GM10248 (cell line): ENCODE results near the gene MELK.

ENCODE experiments used
- CTCF ChIA-PET: fragments of 300-600 bp; sonication (Branson Sonifier 250); formaldehyde crosslinking; extraction: SDS; loops from one replicate; lab custom pipeline; 2021; ENCODE audit warnings: antibody characterized with exemption; lab: Yijun Ruan, JAX
- POLR2A ChIA-PET: fragments of 350-650 bp; sonication (Branson Sonifier 250); formaldehyde crosslinking; extraction: SDS; loops from one replicate; lab custom pipeline; 2020; ENCODE audit warnings: antibody characterized with exemption; lab: Yijun Ruan, JAX
- DNase-seq: peaks from one replicate; pipeline ENCODE4 v3.0.0; 2012; ENCODE audit errors: extremely low spot score
- TF ChIP-seq, protein P1 (sequence below): IDR thresholded peaks from 2 replicates; pipeline ENCODE4 v1.5.1; 2012; ENCODE audit warnings: mild to moderate bottlenecking, low read depth; ENCODE audit errors: extremely low read depth, missing control alignments, control extremely low read depth

MELK gene

DNA sequence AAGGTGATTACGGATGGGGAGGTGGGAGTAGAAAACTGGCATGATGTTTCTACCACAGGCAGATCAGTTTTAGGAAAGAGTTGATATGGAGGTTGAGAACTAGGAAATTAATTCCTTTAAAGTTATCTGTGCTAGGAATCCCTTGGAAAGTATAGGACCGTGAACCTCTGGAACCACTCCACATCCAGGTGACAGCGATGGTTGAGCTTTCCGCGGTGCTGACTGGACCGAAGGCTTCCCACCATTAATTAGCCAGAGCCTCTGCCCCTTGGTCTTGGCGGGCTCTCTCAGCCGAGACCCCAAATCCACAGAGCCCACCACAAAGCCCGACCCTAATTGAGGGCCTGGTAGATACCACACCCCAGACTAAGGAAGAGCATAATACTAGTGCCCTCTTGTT is 147.3 kb downstream of the MELK start:
- POLR2A ChIA-PET: no interaction called here
- no peak for DNase-seq
- TF ChIP-seq, protein P1, sequence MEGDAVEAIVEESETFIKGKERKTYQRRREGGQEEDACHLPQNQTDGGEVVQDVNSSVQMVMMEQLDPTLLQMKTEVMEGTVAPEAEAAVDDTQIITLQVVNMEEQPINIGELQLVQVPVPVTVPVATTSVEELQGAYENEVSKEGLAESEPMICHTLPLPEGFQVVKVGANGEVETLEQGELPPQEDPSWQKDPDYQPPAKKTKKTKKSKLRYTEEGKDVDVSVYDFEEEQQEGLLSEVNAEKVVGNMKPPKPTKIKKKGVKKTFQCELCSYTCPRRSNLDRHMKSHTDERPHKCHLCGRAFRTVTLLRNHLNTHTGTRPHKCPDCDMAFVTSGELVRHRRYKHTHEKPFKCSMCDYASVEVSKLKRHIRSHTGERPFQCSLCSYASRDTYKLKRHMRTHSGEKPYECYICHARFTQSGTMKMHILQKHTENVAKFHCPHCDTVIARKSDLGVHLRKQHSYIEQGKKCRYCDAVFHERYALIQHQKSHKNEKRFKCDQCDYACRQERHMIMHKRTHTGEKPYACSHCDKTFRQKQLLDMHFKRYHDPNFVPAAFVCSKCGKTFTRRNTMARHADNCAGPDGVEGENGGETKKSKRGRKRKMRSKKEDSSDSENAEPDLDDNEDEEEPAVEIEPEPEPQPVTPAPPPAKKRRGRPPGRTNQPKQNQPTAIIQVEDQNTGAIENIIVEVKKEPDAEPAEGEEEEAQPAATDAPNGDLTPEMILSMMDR: no peak
- CTCF ChIA-PET: interaction anchor here (2.4 kb wide), 1 partner anchor 11 kb away, joined by 7 read pairs; no protein-coding TSS in a partner anchor

DNA sequence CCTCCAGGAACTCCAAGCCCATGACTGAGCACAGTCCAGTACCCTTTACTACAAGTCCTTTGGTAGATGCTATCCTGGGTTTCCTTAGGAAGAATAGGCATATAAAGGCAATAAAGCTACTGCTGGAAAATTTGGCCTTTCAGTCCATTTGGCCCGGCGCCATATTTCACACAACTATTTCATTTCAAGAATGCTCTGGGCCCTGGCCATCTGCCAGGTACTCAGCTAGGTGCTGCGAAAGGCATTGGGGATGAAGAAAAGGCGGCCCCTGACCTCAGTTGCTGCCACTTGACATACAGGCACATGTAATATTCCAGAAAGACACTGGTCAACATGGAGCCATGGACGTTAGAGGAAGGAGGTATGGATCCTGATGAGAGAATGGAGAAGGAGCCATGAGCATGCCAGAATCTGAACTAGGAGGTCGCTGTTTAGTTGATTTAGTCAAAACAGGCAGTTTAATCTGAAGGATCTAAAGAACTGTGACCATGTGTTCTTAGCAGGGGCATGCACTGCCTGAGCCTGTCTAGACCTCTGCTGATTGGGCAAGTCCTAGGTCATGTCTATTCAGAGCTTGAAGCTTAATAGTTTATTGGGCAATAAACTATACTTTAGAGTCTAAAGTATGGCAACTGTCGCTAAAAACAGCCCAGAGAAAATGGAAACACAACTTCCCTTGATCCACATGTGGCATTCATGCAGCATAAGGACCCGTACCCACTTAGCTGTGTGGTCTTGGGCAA is 149.3 kb downstream of the MELK start:
- POLR2A ChIA-PET: no interaction called here
- CTCF ChIA-PET: interaction anchor here (2.0 to 3.6 kb wide), 3 partner anchors 9 to 315 kb away, joined by 6 to 17 read pairs (median 7); no protein-coding TSS in a partner anchor
- DNase-seq: no peak
- TF ChIP-seq, protein P1: no peak

DNA sequence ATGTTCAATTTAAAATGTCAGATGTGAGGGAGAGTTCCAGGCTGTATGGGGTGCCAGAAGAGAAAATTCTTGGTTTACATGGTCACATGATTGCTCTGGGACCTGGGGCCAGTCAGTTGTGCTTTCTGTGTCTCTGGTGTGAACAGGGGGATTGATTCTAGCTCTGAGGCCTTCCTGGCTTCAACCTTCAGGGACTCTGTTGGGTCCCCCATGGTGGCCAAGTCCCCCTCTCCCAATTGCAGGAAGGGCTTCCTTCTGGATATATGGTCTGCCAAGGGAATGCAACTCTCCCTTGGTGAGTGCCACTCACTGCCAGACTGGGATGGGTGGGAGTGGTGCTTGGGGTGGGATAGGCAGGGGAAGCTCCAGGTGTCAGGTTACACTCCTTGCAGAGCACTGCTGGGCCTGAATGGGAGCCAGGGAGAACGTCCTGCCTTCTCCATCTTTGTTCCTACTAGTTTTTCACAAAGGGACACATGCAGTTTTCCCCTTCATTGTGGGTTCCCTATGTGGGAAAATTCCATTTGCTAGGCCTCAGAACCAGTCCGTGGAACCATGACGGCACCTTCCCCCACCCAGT is 153.2 kb downstream of the MELK start:
- no peak for DNase-seq
- POLR2A ChIA-PET: no interaction called here
- TF ChIP-seq, protein P1: no peak
- CTCF ChIA-PET: interaction anchor here (1.4 to 1.5 kb wide), 2 partner anchors 93 to 170 kb away, joined by 3 to 5 read pairs; no protein-coding TSS in a partner anchor
